SIG-M5 (cell line): ENCODE measurements around the gene MTRF1.
"Not testable (repeated sequence)": the region's sequence is repeated elsewhere in the genome, so short reads cannot be mapped to it uniquely, and the experiment has no call there.

Source experiments
- DNase-seq: peaks from one replicate; lab custom pipeline; 2025; lab: John Stamatoyannopoulos, UW

Gene MTRF1

DNA sequence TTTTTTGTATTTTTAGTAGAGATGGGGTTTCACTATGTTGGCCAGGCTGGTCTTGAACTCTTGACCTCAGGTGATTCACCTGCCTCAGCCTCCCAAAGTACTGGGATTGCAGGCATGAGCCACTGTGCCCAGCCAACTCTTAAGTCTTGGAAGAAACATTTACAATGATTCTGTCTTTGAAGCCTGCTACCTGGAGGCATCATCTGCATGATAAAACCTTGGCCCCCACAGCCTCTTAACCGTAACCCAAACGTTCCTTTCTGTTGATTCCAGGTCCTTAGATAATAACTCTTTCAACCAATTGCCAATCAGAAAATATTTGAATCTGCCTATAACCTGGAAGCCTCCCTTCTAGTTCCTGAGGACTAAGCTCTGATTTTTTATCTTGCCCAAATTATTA, 15.8 kb upstream of the MTRF1 start:
- not testable (repeated sequence) for DNase-seq

DNA sequence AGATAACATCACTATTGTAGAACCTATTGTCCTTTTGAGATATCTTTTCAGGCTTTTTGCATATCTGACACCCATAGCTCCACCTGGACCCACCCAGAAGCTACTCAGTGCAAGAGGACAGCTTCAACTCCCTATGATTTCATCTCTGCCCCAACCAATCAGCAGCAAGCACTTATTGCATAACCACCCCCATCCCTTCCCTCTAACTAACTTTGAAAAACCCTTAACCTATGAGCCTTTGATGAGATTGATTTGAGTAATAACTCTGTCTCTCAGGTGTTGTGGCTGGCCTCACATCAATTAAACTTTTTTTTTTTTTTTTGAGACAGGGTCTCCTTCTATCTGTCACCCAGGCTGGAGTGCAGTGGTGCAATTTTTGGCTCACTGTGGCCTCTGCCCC, 13.4 kb upstream of the MTRF1 start:
- no peak for DNase-seq

GRCh38 chr13:41274881-41275280, 11.5 kb upstream of the MTRF1 start:
- no peak for DNase-seq

DNA sequence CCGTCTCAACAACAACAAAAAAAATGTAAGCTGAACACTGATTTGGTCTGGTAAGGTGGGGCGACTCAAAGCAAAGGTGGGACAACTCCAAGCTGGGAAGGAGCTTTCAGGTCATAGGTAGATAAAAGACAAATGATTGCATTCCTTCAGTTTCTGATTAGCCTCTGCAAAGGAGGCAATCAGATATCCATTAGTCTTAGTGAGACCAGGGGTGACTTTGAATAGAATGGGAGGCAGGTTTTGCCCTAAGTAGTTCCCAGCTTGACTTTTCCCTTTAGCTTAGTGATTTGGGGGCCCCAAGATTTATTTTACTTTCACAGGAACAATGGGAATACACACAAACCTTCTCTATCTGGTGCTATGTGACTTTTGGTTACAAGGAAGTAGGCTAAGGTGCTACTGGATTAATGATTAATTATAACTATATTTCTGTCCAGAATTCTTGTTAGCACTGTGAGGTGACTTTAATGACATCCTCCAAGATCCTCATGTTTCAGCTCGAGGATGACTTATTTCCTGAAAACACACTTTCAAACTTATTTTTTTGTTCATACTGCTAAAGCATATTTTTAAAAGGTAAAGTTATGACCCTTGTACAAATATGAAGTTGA, 10.6 kb upstream of the MTRF1 start:
- no peak for DNase-seq

GRCh38 chr13:41271456-41272285, 8.3 kb upstream of the MTRF1 start:
- DNase-seq, result no peak

DNA sequence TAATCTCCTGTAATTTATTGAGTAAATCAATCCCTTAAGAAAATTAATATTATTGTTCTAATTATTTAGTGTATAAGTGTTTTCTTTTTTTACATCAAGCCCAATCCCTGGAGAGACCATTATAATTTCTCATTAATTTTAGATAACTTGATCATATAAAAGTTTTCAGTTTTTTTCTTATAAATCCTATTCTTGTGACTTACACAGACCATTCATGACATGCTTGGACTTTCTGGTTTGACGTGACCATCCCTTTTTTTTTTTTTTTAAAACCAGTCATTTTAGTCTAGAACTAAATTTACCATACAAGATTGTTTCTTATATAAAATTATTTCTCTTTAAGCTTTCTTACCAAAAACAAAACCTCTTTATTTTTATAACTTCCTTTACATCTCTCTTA, 5.4 kb upstream of the MTRF1 start:
- DNase-seq, result no peak

- no peak for DNase-seq
Measured at GRCh38 chr13:41267106-41267505, 3.7 kb upstream of the MTRF1 start.

DNA sequence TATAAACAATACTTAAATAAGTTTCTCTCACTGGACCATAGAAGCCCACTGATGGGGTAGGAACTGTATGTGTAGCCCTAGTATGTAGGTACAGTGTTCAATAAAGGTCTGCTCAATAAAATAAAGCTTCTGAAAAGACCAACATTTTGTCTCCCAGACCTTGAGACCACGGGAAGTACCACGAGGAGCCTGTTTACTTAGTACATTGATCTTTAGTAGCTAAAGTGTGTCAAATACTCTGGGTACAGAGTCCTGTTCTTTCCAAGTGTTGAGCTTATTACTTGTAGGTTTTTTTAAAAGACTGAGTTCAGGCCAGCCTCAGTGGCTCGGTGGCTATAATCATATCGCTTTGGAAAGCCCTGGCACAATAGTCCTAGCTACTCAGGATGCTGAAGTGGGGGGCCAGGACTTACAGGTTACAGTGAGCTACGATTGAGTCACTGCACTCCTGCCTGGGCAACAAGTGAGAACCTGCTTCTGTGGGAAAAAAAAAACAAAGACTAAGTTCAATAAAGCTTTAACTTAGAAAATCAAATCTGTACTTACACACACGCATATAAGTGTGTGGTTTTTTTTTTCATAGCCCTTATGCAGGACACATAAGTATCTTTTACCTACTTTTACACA, 3.4 kb downstream of the MTRF1 start:
- no peak for DNase-seq

- no peak for DNase-seq
Measured at GRCh38 chr13:41257535-41257934, 5.8 kb downstream of the MTRF1 start.

- DNase-seq, result no peak
Measured at GRCh38 chr13:41254902-41255301, 8.5 kb downstream of the MTRF1 start.

DNA sequence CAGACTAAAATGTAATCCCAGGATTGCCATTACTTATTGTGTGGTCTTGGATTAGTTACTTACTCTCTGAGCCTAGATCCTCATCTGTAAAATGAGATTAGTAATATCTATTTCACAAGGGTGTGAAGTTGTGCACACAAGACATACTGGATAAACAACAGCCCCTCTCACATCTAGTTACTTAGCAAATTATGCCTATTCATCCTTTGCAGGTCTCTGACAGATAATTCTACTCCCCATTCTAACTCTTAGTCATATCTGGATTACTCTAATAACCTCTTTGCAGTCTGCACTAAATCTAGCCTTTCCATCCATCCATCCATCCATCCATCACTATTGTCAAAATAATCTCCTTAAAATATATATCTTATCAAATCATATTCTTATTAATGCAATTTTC, 12.4 kb downstream of the MTRF1 start:
- no peak for DNase-seq

- DNase-seq, result no peak
Measured at GRCh38 chr13:41246969-41247680, 16.3 kb downstream of the MTRF1 start.

DNA sequence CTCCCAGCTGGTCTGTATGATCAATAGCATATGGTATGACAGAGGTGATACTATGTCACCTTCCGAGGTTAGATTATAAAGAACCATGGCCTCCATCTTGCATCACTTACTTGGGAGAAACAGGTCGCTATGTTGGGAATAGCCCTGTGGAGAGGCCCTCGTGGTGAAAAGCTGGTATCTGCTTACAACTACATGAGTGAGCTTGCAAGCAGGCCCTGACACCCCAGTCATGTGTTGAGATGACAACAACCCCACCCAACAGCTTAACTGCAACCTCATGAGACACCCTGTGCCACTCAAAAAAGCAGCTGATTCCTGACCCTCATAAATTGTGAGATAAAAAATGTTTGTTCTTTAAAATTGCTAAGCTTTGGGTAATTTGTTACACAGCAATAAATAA, 18.8 kb downstream of the MTRF1 start:
- DNase-seq, result no peak

DNA sequence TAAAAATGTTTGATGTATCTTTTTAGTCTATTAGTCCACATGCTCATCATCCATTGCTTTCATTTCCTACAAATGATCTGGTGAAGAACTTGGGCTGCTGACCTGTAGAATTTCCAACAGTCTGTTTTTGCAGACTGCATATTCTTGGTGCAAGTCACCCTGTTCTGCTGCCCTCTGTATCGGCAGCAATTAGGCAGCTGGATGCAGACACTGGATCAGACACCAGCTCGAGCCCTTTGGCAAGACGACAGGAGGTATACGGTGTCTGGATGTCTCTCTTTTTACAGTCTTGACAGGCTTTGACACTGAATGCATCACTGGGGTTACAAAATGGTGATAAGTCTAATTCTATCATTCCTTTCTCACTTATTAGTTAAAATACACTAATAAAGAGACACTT, 21.8 kb downstream of the MTRF1 start:
- DNase-seq, result no peak

- DNase-seq, result no peak
Measured at GRCh38 chr13:41236369-41236768, 27.0 kb downstream of the MTRF1 start.

- DNase-seq, result no peak
Measured at GRCh38 chr13:41232578-41233480, 30.5 kb downstream of the MTRF1 start.

- no peak for DNase-seq
Measured at GRCh38 chr13:41231786-41232185, 31.6 kb downstream of the MTRF1 start.

DNA sequence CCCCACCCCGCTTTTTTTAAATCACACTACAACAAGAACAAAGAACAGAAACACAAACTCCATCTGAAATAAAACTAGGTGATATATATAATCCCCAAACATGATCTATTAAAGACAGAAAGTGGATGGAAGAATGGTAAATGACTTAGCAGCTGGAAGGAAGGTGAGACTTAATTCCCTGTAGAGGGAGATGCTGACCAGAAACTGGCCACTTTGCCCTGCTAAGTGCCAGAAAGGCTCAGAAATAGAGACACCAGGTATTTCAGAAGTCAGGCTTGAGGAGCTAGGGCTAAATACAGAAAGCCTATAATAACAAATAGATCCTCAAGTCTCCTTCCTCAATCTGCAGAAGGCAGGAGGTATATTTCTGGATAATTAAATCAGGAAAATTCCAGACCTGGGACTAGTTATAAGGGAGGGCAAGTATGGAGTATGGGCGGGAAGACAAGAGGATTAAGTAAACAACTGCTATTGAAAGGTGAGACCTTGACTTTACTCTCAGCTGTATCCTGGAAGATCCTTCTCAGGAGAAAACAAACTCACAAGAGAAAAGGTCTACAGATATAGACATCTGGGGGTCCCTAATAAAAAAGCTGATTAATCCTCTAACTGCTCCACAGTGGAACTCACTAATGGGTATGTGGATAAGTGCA, 32.2 kb downstream of the MTRF1 start:
- no peak for DNase-seq

DNA sequence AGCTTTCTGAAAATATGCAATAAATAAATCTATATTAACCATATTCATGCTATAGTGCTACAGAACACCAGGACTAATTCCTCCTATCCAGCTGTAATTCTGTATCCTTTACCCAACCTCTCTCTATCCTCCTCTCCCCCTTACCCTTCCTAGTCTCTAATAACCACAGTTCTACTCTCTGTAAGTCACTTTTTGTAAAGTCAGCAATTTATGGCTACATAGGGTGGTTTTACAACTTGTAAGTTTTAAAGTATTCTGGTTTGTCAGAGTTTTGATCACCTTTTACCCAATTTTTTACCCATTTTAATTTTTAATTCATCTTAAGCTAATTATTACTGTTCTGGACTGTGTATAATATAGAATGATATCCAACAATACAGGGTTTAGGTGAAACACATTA, 34.0 kb downstream of the MTRF1 start:
- no peak for DNase-seq

- no peak for DNase-seq
Measured at GRCh38 chr13:41224113-41225110, 39.0 kb downstream of the MTRF1 start.
